C4-2B (cell line): Measurements from ENCODE around the gene PITPNM3.
"Not testable (repeated sequence)": the region's sequence is repeated elsewhere in the genome, so short reads cannot be mapped to it uniquely, and the experiment has no call there.

Experiments used
- ZFX ChIP-seq: fragments of 450-650 bp; IDR thresholded peaks from 2 replicates; pipeline ENCODE4 v1.6.1; 2017
- TF ChIP-seq, protein P1 (sequence below): fragments of 450-650 bp; conservative IDR thresholded peaks from 2 replicates; pipeline ENCODE4 v1.5.1; 2017; ENCODE audit warnings: mild to moderate bottlenecking

GRCh38 chr17:6593371-6593770 lies 37.0 kb upstream of the PITPNM3 start:
- TF ChIP-seq, protein P1, sequence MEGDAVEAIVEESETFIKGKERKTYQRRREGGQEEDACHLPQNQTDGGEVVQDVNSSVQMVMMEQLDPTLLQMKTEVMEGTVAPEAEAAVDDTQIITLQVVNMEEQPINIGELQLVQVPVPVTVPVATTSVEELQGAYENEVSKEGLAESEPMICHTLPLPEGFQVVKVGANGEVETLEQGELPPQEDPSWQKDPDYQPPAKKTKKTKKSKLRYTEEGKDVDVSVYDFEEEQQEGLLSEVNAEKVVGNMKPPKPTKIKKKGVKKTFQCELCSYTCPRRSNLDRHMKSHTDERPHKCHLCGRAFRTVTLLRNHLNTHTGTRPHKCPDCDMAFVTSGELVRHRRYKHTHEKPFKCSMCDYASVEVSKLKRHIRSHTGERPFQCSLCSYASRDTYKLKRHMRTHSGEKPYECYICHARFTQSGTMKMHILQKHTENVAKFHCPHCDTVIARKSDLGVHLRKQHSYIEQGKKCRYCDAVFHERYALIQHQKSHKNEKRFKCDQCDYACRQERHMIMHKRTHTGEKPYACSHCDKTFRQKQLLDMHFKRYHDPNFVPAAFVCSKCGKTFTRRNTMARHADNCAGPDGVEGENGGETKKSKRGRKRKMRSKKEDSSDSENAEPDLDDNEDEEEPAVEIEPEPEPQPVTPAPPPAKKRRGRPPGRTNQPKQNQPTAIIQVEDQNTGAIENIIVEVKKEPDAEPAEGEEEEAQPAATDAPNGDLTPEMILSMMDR, result not testable (repeated sequence)
- not testable (repeated sequence) for TF ChIP-seq ZFX
